Activated CD4-positive, alpha-beta memory T cell treated with anti-CD3 and anti-CD28 coated beads, Interleukin-2, amount 10 ng/mL, durations not matched to agents 7 days and 5 days (primary cell): ENCODE data around the gene GCK. TPM values are rescaled to one million over a fixed set of nuclear protein-coding genes. Genes with fewer than 3 reads are reported as not detected.

ENCODE experiments used
- CTCF ChIA-PET: fragments of 350-600 bp; sonication (Branson Sonifier 250); formaldehyde crosslinking; loops from one replicate; lab custom pipeline; 2021; ENCODE audit warnings: antibody characterized with exemption, inconsistent platforms; lab: Charles Lee
- POLR2A ChIA-PET: fragments of 350-600 bp; sonication (Branson Sonifier 250); formaldehyde crosslinking; loops from one replicate; lab custom pipeline; 2021; ENCODE audit warnings: antibody characterized with exemption; lab: Charles Lee
- DNase-seq: peaks from one replicate; pipeline ENCODE4 v3.0.0-alpha.2; 2020
- H3K27ac Mint-ChIP-seq: one replicate; pipeline ENCODE4 v1.8.0; 2021; ENCODE audit warnings: mild to moderate bottlenecking, mixed read lengths
- H3K27me3 Mint-ChIP-seq: one replicate; pipeline ENCODE4 v1.8.0; 2021; ENCODE audit warnings: mixed read lengths
- H3K36me3 Mint-ChIP-seq: one replicate; pipeline ENCODE4 v1.8.0; 2021; ENCODE audit warnings: low read depth, mixed read lengths
- H3K4me1 Mint-ChIP-seq: one replicate; pipeline ENCODE4 v1.8.0; 2021; ENCODE audit warnings: mixed read lengths
- H3K4me3 Mint-ChIP-seq: one replicate; pipeline ENCODE4 v1.8.0; 2021; ENCODE audit warnings: mild to moderate bottlenecking, mixed read lengths
- H3K9me3 Mint-ChIP-seq: one replicate; pipeline ENCODE4 v1.8.0; 2021; ENCODE audit warnings: mixed read lengths
- total RNA-seq, 2 experiments: library from RNA; stranded (reverse); gene quantifications; one replicate each; pipeline ENCODE4 v1.2.3, GENCODE V29; 2021

GCK gene
- total RNA-seq, 2 experiments from 2014 or later: not detected

DNA sequence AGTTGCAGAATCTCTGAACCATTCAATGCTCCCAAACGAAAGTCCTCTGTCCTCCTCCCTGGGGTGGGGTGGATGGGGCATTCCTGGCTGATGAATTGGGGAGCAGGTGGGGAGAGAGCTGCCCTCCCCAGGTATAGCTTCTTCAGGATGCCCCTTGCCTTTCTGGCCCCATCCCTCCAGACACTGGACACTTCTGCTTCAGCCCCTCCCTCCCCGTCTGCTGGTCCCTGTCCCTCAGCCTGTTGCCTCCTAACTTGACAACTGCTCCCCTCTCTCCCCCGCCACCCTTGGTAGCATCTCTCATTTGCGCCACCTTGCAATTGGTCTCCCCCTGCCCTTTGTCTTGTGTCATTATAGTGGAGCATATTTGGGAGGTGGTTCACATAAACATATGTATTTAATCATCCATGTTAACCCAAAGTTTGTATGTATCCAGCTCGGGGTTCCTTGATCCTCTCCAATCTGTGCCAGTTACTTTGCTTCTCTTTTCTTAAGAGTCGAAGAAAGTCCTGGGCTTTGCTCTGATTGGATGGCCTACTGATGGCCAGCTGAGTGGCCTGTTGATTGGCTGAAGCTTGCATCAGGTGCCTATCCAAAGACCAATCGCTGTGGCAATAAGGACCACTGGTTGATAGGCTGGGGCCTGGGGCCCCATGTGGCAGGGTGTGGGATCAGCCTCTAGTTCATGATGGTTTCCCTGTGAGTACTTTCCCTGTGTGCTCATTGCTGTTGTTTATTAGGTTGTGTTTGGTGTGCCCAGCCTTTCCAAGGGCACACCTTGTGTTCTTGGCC lies 4.0 kb upstream of the GCK start:
- ChIA-PET POLR2A (no interaction called here), CTCF (no interaction called here)
- Mint-ChIP-seq H3K9me3 (no peaks in the 10 kb centered on the region), H3K27ac (no peak overlapping the region), H3K27me3 (peaks cover 17% of the 10 kb centered on the region), H3K36me3 (no peaks in the 10 kb centered on the region), H3K4me3 (no peak overlapping the region), H3K4me1 (peaks cover 8% of the 10 kb centered on the region)
- no peak for DNase-seq

DNA sequence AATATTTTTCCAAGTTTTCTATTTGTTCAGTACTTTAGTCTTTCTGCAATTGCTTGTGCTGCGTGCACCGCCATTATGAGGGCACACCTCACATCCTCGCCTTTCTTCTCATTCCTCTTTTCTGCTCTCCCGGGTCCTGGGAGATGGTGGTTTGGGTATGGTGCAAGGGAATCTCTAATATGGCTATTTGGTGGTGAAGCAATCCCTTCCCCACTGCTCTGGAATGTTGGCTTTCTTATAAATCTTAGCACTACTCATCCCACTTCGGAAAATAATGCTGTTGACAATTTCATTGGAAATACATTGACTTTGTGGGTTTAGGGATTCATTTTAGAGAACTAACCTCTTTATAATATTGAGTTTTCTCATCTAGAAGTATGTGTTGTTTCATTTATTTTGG lies 1.9 kb upstream of the GCK start:
- CTCF ChIA-PET: no interaction called here
- Mint-ChIP-seq H3K36me3 (no peaks in the 10 kb centered on the region), H3K9me3 (no peaks in the 10 kb centered on the region), H3K4me3 (no peak overlapping the region), H3K27me3 (peaks cover 11% of the 10 kb centered on the region), H3K27ac (no peak overlapping the region), H3K4me1 (peaks cover 4% of the 10 kb centered on the region)
- POLR2A ChIA-PET: no interaction called here
- DNase-seq: no peak

DNA sequence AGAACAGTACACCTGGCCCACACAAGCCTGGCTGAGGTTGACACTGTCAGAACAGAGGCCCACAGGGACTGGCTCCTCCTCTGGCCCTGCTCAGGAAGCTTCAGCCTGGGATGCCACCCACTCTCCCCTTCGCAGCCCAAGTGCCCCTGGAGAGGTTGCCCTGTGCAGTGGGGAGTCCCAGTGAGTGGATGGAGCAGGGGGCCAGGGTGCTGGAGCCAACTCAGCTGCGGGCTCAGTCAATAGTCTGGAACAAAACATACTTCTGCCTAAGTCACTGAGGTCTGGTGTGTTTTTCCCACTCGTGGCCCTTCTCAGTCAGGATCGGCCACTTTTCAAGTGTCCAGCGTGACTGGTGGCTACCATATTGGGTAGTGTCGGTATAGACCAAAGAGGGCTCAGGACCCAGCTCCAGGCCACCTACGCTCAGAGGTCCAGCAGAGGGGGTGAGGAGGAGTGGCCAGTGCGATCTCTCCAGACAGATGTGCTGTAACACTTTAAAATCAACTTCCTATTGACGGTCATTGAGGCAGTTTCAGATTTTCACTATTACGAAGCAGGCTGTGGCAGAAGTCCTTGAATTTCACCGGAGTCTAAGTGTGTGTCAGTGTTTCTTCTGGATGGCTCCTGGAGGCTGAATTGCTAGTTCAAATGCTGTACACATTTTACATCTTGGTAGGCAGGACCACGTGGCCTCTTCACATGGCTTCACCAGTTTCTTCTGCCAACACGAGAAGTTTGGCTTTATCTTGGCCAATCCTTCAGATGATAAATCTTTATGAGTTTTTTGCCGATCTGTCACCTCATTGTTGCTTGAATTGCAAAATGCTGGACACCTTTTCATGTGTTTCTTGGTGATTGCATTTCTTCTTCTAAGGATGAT lies 994 bp upstream of the GCK start:
- DNase-seq: no peak
- Mint-ChIP-seq H3K4me1 (no peaks in the 10 kb centered on the region), H3K9me3 (no peaks in the 10 kb centered on the region), H3K27ac (no peak overlapping the region), H3K4me3 (no peak overlapping the region), H3K27me3 (peaks cover 11% of the 10 kb centered on the region), H3K36me3 (no peaks in the 10 kb centered on the region)
- POLR2A ChIA-PET: no interaction called here
- CTCF ChIA-PET: no interaction called here

DNA sequence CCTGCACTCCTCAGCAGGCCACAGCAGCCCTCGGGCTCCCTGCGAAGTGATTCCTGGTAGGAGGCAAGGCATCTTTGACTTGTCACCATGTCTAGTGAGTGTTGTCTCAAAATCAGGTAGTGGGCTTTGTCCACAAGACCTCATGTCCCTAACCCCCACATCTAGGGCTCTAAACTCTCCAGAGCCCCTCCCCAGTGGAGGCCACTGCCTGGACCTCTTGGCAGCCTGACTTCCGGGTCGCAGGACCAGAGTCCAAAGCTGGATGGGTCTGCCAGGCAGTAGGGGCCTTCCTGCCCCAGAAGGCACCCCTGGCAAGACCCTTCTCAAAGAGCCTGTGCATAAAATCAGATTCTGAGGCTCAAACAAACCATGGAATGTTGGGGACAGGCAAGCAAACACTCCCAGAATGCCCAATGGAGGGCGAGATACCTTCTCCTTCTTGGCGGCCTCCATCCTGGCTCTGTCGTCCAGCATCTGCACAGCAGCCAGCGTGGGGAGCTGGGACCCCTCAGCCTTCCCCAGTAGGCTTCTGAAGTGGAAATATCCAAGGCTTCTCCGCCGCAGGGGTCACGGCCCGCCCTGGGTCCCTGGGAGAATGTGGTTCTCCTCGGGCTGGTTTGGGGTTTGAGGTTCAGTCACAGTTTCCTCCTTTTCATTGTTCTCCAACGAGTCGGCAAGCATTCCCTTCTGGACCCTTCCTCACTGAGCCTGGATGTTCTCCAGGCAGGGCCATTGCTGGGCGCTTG lies 586 bp downstream of the GCK start:
- Mint-ChIP-seq H3K27me3 (peaks cover 11% of the 10 kb centered on the region), H3K36me3 (no peaks in the 10 kb centered on the region), H3K9me3 (no peaks in the 10 kb centered on the region), H3K27ac (no peak overlapping the region), H3K4me1 (no peaks in the 10 kb centered on the region), H3K4me3 (no peak overlapping the region)
- DNase-seq: no peak
- ChIA-PET CTCF (no interaction called here), POLR2A (no interaction called here)

DNA sequence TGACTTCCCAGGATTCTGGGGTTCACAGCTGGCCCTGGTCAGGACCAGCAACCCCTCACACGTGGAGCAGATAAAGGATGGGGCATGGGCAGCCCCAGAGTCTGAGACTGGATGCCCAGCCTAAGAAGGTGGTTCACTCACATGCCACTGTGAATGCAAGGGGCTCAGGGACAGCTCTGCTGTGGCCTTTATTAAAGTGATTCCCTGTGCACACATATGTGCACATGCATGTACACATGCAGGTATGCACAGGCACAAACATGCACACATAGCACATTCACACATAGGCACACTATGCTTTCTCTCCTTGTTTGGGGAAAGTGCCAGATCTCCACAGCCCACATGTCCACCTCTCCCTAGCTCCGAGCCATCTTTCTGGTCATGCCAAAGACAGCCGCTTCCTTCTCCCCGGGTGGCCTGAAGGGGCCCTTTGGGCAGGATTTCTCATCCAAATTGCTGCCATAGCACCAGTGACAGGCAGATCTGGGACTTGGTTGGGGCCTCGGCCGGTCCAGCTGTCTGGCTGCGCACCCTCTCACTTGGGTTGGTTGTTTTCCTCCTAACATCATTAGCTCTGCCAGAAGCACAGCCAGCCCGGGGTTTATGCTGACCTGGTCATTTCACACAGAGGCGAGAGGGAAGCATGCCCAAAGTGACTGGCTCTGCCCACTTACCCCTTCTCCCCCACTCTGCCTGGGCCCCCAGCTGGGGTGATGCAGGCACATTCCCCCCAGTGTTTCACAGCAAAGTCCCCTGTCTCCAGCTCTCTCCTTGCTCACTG lies 1.4 kb downstream of the GCK start:
- CTCF ChIA-PET: no interaction called here
- DNase-seq: no peak
- peaks cover 10% of the 10 kb centered on the region for H3K27me3 Mint-ChIP-seq
- H3K36me3 Mint-ChIP-seq: no peaks in the 10 kb centered on the region
- H3K27ac Mint-ChIP-seq: no peak overlapping the region
- no peak overlapping the region for H3K4me3 Mint-ChIP-seq
- no peaks in the 10 kb centered on the region for H3K4me1 Mint-ChIP-seq
- H3K9me3 Mint-ChIP-seq: peaks cover 3% of the 10 kb centered on the region
- POLR2A ChIA-PET: no interaction called here

DNA sequence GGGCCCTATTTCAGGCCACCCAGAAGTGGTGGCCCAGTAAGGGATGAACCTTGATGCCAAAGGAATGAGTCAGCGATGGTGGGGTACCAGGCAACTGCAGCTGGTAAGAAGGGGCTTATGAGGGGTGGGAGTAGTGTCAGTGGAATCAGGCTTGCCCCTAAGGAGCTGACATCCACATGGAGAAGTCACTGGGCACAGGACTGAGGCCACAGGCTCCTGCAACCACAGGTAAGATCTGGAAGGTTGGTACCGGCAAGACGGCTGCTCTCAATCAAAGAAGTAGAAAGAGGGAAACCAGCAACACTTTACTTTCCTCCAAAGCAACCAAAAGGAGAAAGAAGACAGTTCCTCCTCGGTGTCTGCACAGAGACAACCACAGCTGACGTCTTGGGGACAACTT lies 2.5 kb downstream of the GCK start:
- Mint-ChIP-seq H3K4me3 (no peak overlapping the region), H3K4me1 (no peaks in the 10 kb centered on the region), H3K9me3 (peaks cover 8% of the 10 kb centered on the region), H3K27ac (no peak overlapping the region), H3K27me3 (peaks cover 8% of the 10 kb centered on the region), H3K36me3 (no peaks in the 10 kb centered on the region)
- DNase-seq: no peak
- POLR2A ChIA-PET: no interaction called here
- CTCF ChIA-PET: no interaction called here

DNA sequence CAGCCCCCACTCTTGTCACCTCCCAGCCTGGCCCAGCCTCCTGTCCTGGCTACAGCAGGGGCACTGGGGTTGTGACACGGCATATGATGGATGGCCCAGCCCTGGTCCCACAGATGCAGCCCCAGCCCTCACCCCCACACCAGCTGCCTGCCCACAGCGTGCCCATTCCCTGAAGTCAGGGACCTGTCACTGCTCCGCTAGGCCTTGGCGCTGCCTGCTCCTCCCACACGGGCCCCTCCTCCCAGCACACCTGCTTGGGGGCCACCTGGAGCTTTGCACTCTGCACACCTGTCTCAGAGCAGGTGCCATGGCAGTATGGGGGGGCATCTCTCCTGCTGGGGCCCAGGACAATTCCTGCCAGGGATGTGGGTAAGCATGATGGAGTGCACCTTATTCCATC lies 3.5 kb downstream of the GCK start:
- ChIA-PET CTCF (no interaction called here), POLR2A (no interaction called here)
- H3K4me1 Mint-ChIP-seq: no peaks in the 10 kb centered on the region
- peaks cover 9% of the 10 kb centered on the region for H3K27me3 Mint-ChIP-seq
- no peak overlapping the region for H3K27ac Mint-ChIP-seq
- no peak for DNase-seq
- H3K9me3 Mint-ChIP-seq: peaks cover 8% of the 10 kb centered on the region
- no peak overlapping the region for H3K4me3 Mint-ChIP-seq
- no peaks in the 10 kb centered on the region for H3K36me3 Mint-ChIP-seq

DNA sequence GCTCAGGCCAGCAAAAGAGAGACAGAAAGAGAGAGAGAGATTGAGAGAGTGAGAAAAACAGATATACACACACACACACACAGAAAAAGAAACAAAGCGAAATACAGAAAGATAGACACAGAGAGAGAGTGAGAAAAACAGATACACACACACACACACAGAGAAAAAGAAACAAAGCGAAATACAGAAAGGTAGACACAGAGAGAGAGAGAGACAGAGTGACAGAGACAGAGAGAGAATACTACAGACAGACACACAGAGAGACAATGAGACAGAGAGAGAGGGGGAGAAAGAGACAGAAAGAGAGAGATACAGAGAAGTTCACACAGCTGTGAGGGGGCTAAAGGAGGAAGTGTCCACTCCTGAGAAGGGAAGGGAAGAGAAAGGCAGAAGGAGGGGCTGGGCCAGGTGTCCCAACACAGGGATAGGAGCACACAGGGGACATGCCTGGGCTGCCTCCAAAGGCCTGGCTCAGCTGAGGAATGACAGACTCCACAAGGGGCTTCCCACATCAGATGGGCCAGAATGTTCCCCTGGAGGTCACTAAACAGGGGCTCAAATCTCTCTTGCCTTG lies 4.3 kb downstream of the GCK start:
- no peaks in the 10 kb centered on the region for H3K4me1 Mint-ChIP-seq
- CTCF ChIA-PET: no interaction called here
- peaks cover 7% of the 10 kb centered on the region for H3K27me3 Mint-ChIP-seq
- H3K27ac Mint-ChIP-seq: no peak overlapping the region
- H3K4me3 Mint-ChIP-seq: no peak overlapping the region
- POLR2A ChIA-PET: no interaction called here
- peaks cover 8% of the 10 kb centered on the region for H3K9me3 Mint-ChIP-seq
- no peak for DNase-seq
- no peaks in the 10 kb centered on the region for H3K36me3 Mint-ChIP-seq

DNA sequence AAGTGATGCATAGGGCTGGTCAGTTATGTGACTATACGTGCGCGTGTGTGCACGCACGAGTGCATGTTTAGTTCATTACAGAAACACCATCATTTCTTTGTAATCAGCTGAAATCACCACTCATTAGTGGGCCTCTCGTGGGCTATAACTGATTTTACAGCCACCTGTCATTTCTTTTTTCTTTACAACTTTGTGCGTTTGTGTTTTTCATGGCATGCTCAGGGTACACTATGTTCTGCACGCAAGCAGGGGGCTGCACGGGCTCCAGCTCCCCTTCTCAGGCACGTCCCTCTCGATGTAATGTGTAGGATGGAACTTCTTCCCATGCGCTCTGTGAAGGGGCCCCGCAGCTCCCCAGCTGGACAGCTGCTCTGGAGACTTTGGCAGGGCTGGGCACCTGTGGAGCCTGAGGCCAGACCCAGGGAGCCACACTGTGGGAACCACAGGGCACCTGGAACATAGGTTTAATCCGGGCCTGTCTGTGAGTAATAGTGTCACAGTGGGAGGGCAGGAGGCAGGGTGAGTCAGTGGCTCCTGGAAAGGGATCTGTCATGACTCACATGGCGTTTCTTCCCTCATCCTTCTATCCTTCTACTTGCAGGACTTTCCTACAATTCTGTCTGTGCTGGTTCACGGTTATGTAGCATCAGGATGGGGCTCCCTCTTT lies 4.9 kb downstream of the GCK start:
- Mint-ChIP-seq H3K4me1 (no peaks in the 10 kb centered on the region), H3K9me3 (peaks cover 8% of the 10 kb centered on the region), H3K27me3 (peaks cover 9% of the 10 kb centered on the region), H3K27ac (no peak overlapping the region), H3K4me3 (no peak overlapping the region), H3K36me3 (no peaks in the 10 kb centered on the region)
- POLR2A ChIA-PET: no interaction called here
- CTCF ChIA-PET: no interaction called here
- DNase-seq: no peak

DNA sequence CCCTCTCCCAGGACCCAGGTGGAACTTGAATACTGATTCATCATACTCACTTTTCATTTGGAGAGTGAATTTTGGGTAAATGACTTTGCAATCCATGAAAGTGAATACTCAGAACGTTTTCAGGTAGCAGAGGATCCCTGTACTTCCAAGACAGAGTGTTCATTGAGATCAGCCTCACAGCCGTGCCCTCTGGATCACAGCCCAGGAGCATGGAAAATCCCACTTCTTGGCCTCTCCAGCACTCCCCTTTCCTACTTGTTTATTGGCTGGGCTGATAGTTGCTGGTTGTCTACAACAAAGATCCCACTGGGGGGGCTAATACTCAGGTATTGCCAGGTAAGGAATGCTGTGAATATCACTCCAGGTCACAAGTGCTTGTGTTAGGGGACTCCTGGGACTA lies 5.9 kb downstream of the GCK start:
- ChIA-PET POLR2A (no interaction called here), CTCF (no interaction called here)
- Mint-ChIP-seq H3K4me1 (no peaks in the 10 kb centered on the region), H3K27ac (no peak overlapping the region), H3K36me3 (no peaks in the 10 kb centered on the region), H3K27me3 (peaks cover 11% of the 10 kb centered on the region), H3K9me3 (peaks cover 8% of the 10 kb centered on the region), H3K4me3 (no peak overlapping the region)
- DNase-seq: no peak

DNA sequence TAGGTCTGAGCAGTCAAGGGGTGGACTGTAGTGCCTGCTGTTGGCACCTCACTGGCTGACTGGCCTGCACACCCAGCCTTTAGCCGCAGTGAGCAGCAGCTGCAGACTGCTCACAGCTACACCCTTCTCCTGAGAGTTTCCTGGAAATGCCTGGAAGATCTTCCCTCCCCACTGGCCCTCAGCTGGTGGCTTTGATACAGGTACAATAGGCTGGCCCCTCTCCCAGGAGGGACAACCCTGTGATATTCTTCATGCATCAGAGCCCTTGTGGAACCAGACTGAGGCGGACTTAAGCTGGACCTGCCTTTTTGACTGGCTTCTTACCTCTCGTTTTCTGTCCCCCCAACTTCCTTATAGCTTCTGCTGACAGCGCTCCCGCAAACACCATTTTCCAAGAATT lies 6.4 kb downstream of the GCK start:
- H3K27me3 Mint-ChIP-seq: peaks cover 11% of the 10 kb centered on the region
- POLR2A ChIA-PET: no interaction called here
- no peaks in the 10 kb centered on the region for H3K4me1 Mint-ChIP-seq
- H3K27ac Mint-ChIP-seq: no peak overlapping the region
- no peak for DNase-seq
- CTCF ChIA-PET: no interaction called here
- H3K9me3 Mint-ChIP-seq: peaks cover 8% of the 10 kb centered on the region
- H3K36me3 Mint-ChIP-seq: no peaks in the 10 kb centered on the region
- no peak overlapping the region for H3K4me3 Mint-ChIP-seq

DNA sequence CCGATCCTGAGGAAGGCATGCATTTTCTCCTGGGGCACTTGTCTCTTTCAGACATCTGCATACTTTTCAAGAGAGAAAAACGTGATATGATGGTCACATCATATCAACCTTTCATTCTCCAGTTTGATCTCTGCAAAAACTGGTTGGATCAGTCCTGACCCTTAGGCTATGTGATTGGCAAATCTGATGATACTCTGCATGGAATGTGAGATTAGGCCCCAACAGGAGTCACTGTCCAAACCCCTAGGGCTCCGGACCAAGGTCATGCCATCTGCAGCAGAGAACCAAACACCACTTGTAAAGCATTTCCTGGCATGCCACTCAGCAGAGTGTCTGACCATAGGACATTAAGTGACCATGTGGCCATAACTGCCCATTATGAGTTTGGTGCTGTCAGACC lies 8.6 kb downstream of the GCK start:
- no peaks in the 10 kb centered on the region for H3K4me1 Mint-ChIP-seq
- DNase-seq: no peak
- ChIA-PET POLR2A (no interaction called here), CTCF (no interaction called here)
- no peak overlapping the region for H3K4me3 Mint-ChIP-seq
- H3K9me3 Mint-ChIP-seq: peaks cover 8% of the 10 kb centered on the region
- H3K36me3 Mint-ChIP-seq: no peaks in the 10 kb centered on the region
- H3K27ac Mint-ChIP-seq: no peak overlapping the region
- H3K27me3 Mint-ChIP-seq: peaks cover 11% of the 10 kb centered on the region
